Measurements from ENCODE around the gene SOHLH2. TPM values are rescaled to one million over a fixed set of nuclear protein-coding genes. Genes with fewer than 3 reads are reported as not detected.

Gene SOHLH2, protein sequence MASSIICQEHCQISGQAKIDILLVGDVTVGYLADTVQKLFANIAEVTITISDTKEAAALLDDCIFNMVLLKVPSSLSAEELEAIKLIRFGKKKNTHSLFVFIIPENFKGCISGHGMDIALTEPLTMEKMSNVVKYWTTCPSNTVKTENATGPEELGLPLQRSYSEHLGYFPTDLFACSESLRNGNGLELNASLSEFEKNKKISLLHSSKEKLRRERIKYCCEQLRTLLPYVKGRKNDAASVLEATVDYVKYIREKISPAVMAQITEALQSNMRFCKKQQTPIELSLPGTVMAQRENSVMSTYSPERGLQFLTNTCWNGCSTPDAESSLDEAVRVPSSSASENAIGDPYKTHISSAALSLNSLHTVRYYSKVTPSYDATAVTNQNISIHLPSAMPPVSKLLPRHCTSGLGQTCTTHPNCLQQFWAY
- total RNA-seq, result not detected

GRCh38 chr13:36214163-36214921 lies at the start of gene SOHLH2:
Gene SOHLH2, minus strand, starts transcription at chr13:36214556. Its CDS starts 30 bp downstream, at chr13:36214526.
- ChIA-PET CTCF (no interaction called here), POLR2A (no interaction called here)
- peaks cover 5% of the 10 kb centered on the region for H3K9me3 Mint-ChIP-seq
- DNase-seq, result no peak
- no peaks in the 10 kb centered on the region for H3K36me3 Mint-ChIP-seq (ENCODE audit: low read depth)
- no peak within 1 kb of the TSS for H3K27ac Mint-ChIP-seq
- no peaks in the 10 kb centered on the region for H3K27me3 Mint-ChIP-seq
- H3K4me1 Mint-ChIP-seq, result no peaks in the 10 kb centered on the region
- no peak within 1 kb of the TSS for H3K4me3 Mint-ChIP-seq

- Mint-ChIP-seq H3K36me3 (ENCODE audit: low read depth) (no peaks in the 10 kb centered on the region), H3K4me1 (no peaks in the 10 kb centered on the region), H3K4me3 (no peak overlapping the region), H3K27me3 (no peaks in the 10 kb centered on the region), H3K27ac (no peak overlapping the region), H3K9me3 (no peaks in the 10 kb centered on the region)
- no peak for DNase-seq
- CTCF ChIA-PET, result no interaction called here
- POLR2A ChIA-PET, result no interaction called here
These were observed 47.6 kb upstream of the SOHLH2 start for GRCh38 chr13:36261976-36262375.

- H3K4me1 Mint-ChIP-seq, result no peaks in the 10 kb centered on the region
- no peak for DNase-seq
- no peak overlapping the region for H3K4me3 Mint-ChIP-seq
- ChIA-PET POLR2A (no interaction called here), CTCF (no interaction called here)
- H3K36me3 Mint-ChIP-seq (ENCODE audit: low read depth), result no peaks in the 10 kb centered on the region
- H3K27ac Mint-ChIP-seq, result no peak overlapping the region
- H3K9me3 Mint-ChIP-seq, result no peaks in the 10 kb centered on the region
- no peaks in the 10 kb centered on the region for H3K27me3 Mint-ChIP-seq
These were observed 46.7 kb upstream of the SOHLH2 start for GRCh38 chr13:36261011-36261410.

DNA sequence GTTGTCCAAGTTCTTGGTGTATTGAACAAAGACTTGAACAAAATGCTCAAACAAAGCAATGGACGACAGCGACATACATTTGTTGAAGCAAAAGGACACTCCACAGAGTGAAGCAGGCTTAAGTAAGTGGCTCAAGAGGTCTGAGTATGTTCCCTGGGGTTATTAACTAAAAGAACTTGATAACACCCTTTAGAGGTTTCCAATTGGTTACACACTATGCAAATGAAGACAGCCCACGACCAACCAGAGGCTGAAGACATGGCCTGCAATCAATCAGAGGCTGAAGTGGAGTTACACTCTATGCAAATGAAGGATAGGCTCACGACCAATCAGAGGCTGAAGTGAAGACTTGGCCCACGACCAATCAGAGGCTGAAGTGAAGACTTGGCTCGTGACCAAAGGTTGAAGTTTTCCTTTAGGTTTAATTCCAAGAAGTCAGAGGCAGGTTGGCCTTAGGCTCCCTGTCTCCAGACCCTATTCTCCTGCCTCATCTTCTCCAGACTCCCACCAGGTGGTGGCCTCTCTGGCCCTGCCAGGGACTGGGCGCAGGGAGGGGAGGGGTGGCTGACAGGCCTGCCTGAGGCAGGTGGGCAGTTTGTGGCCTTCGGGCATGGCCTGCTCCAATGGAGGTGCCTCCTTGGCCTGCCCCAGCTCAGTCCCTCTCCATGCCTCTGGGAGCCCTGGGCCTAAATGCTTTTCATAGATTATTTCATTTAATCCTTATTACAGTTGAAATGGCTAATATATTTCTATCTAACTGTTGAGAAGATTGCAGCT lies 45.2 kb upstream of the SOHLH2 start:
- H3K9me3 Mint-ChIP-seq, result no peaks in the 10 kb centered on the region
- no peaks in the 10 kb centered on the region for H3K27me3 Mint-ChIP-seq
- ChIA-PET CTCF (no interaction called here), POLR2A (no interaction called here)
- no peaks in the 10 kb centered on the region for H3K36me3 Mint-ChIP-seq (ENCODE audit: low read depth)
- H3K4me3 Mint-ChIP-seq, result no peak overlapping the region
- H3K27ac Mint-ChIP-seq, result no peak overlapping the region
- DNase-seq, result no peak
- no peaks in the 10 kb centered on the region for H3K4me1 Mint-ChIP-seq

GRCh38 chr13:36258831-36259230 lies 44.5 kb upstream of the SOHLH2 start:
- ChIA-PET POLR2A (no interaction called here), CTCF (no interaction called here)
- Mint-ChIP-seq H3K4me3 (no peak overlapping the region), H3K36me3 (ENCODE audit: low read depth) (no peaks in the 10 kb centered on the region), H3K4me1 (no peaks in the 10 kb centered on the region), H3K27me3 (no peaks in the 10 kb centered on the region), H3K9me3 (no peaks in the 10 kb centered on the region), H3K27ac (no peak overlapping the region)
- no peak for DNase-seq

DNA sequence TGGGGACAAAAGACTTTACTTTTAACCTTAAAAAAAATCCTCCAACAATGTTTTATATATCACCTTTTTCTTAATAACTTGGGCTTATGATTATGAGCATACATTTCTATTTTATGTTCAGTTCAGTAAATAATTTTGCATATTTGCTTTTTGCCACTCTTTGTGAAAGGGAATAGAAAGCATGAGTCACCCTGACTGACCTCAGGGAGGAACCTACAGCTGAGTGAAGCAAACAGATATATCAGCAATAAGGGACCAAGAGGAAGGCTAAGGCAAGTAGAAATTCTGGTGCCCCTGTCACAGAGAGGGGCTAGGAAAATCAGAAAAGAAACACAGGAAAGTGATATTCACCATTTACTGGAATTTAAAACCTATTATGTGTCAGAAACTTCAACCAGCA lies 37.2 kb upstream of the SOHLH2 start:
- H3K9me3 Mint-ChIP-seq, result no peaks in the 10 kb centered on the region
- no peaks in the 10 kb centered on the region for H3K27me3 Mint-ChIP-seq
- H3K4me3 Mint-ChIP-seq, result no peak overlapping the region
- no peaks in the 10 kb centered on the region for H3K36me3 Mint-ChIP-seq (ENCODE audit: low read depth)
- no peak overlapping the region for H3K27ac Mint-ChIP-seq
- no peak for DNase-seq
- ChIA-PET CTCF (interaction anchor here (1.0 kb wide), 1 partner anchor 31 kb away, joined by 4 read pairs; no protein-coding TSS in a partner anchor), POLR2A (no interaction called here)
- H3K4me1 Mint-ChIP-seq, result no peaks in the 10 kb centered on the region

DNA sequence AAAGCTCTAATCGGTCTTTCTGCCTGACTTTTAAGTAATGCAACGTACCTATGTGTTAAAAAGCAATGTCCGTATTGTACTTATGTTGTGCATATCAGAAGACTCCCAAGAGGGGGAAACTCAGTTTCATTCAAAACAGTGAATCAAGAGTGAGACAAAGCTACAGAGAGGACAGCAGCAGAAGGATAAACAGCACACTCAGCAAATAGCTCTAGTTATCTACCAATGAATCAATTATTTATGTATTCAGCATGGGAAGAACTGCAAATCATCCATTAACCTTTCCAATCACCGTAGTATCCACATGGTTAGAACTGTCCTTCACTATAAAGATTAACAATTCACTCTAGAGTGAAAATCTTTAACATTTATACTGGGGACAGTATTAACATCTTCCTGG lies 36.7 kb upstream of the SOHLH2 start:
- no peak overlapping the region for H3K27ac Mint-ChIP-seq
- no peaks in the 10 kb centered on the region for H3K36me3 Mint-ChIP-seq (ENCODE audit: low read depth)
- no peaks in the 10 kb centered on the region for H3K9me3 Mint-ChIP-seq
- DNase-seq, result no peak
- CTCF ChIA-PET, result no interaction called here
- POLR2A ChIA-PET, result no interaction called here
- H3K27me3 Mint-ChIP-seq, result no peaks in the 10 kb centered on the region
- H3K4me3 Mint-ChIP-seq, result no peak overlapping the region
- no peaks in the 10 kb centered on the region for H3K4me1 Mint-ChIP-seq

- no peaks in the 10 kb centered on the region for H3K27me3 Mint-ChIP-seq
- no peak overlapping the region for H3K27ac Mint-ChIP-seq
- H3K9me3 Mint-ChIP-seq, result no peaks in the 10 kb centered on the region
- H3K4me3 Mint-ChIP-seq, result no peak overlapping the region
- no peaks in the 10 kb centered on the region for H3K36me3 Mint-ChIP-seq (ENCODE audit: low read depth)
- ChIA-PET POLR2A (no interaction called here), CTCF (no interaction called here)
- no peaks in the 10 kb centered on the region for H3K4me1 Mint-ChIP-seq
- DNase-seq, result no peak
These were observed 34.3 kb upstream of the SOHLH2 start for GRCh38 chr13:36248700-36249099.

DNA sequence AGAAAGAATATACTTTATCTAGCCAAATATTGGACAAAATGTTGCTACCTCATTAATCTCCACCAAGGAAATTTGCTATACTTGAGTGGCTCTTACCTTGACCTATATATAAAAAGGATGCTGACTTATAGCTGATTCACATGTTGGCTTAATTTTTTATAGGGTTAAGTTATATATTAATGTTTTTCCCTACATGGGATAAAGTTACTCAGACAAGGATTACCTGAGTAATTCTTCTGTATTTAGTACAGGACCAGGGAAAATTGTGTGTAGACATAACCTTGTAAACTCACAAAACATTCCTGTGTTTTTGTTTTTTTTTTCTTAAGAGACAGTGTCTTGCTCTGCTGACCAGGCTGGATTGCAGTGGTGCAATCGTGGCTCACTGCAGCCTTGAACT lies 30.6 kb upstream of the SOHLH2 start:
- Mint-ChIP-seq H3K36me3 (ENCODE audit: low read depth) (no peaks in the 10 kb centered on the region), H3K27me3 (no peaks in the 10 kb centered on the region), H3K9me3 (no peaks in the 10 kb centered on the region), H3K4me3 (no peak overlapping the region), H3K4me1 (no peaks in the 10 kb centered on the region), H3K27ac (no peak overlapping the region)
- POLR2A ChIA-PET, result no interaction called here
- DNase-seq, result no peak
- CTCF ChIA-PET, result no interaction called here

- no peaks in the 10 kb centered on the region for H3K27me3 Mint-ChIP-seq
- no peaks in the 10 kb centered on the region for H3K9me3 Mint-ChIP-seq
- ChIA-PET CTCF (no interaction called here), POLR2A (no interaction called here)
- no peak for DNase-seq
- H3K27ac Mint-ChIP-seq, result no peak overlapping the region
- H3K4me1 Mint-ChIP-seq, result no peaks in the 10 kb centered on the region
- no peak overlapping the region for H3K4me3 Mint-ChIP-seq
- H3K36me3 Mint-ChIP-seq (ENCODE audit: low read depth), result no peaks in the 10 kb centered on the region
These were observed 29.7 kb upstream of the SOHLH2 start for GRCh38 chr13:36244073-36244472.

DNA sequence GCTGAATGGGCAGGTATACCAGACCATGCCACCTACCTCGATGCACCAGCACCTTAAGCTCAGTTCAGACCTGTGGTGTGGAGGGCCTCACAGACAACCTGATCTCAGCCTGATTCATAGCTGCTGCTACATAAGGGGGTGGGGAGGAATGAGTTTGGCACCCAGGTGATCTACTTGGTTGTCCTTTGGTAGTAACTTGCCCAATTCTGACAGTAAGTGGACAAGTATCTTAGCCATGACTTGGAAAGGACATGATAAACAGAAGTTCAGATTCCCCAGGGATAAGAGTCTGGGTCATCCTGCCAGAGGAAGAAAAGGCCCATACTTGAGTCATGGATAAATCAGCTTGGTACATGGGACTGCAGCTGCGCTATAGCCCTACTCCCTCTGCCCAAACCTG lies 28.4 kb upstream of the SOHLH2 start:
- no peak overlapping the region for H3K27ac Mint-ChIP-seq
- H3K4me1 Mint-ChIP-seq, result no peaks in the 10 kb centered on the region
- POLR2A ChIA-PET, result no interaction called here

GRCh38 chr13:36231236-36231635 lies 16.9 kb upstream of the SOHLH2 start:
- no peaks in the 10 kb centered on the region for H3K4me1 Mint-ChIP-seq
- ChIA-PET CTCF (no interaction called here), POLR2A (no interaction called here)
- no peak overlapping the region for H3K4me3 Mint-ChIP-seq
- H3K36me3 Mint-ChIP-seq (ENCODE audit: low read depth), result no peaks in the 10 kb centered on the region
- no peak overlapping the region for H3K27ac Mint-ChIP-seq
- H3K27me3 Mint-ChIP-seq, result no peaks in the 10 kb centered on the region
- DNase-seq, result no peak
- H3K9me3 Mint-ChIP-seq, result no peaks in the 10 kb centered on the region

More for the DNA sequence above, 28.4 kb upstream of the SOHLH2 start:
- no peak for DNase-seq
- no peak overlapping the region for H3K4me3 Mint-ChIP-seq
- H3K36me3 Mint-ChIP-seq (ENCODE audit: low read depth), result no peaks in the 10 kb centered on the region
- no peaks in the 10 kb centered on the region for H3K9me3 Mint-ChIP-seq
- H3K27me3 Mint-ChIP-seq, result no peaks in the 10 kb centered on the region
- CTCF ChIA-PET, result no interaction called here

DNA sequence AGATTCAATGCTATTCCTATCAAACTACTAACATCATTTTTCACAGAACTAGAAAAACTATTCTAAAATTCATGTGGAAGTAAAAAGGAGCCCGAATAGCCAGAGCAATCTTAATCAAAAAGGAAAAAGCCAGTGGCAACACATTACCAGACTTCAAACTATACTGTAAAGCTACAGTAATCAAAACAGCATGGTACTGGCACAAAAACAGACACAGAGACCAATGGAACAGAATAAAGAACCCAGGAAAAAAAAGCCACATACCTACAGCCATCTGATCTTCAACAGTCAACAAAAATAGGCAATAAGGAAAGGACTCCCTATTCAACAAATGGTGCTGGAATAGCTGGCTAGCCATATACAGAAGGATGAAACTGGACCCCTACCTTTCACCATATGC lies 10.4 kb upstream of the SOHLH2 start:
- DNase-seq, result no peak
- H3K4me3 Mint-ChIP-seq, result no peak overlapping the region

More for the DNA sequence above, 10.4 kb upstream of the SOHLH2 start:
- ChIA-PET POLR2A (no interaction called here), CTCF (no interaction called here)
- Mint-ChIP-seq H3K36me3 (ENCODE audit: low read depth) (no peaks in the 10 kb centered on the region), H3K9me3 (peaks cover 4% of the 10 kb centered on the region), H3K4me1 (no peaks in the 10 kb centered on the region), H3K27ac (no peak overlapping the region), H3K27me3 (no peaks in the 10 kb centered on the region)

All from activated CD4-positive, alpha-beta memory T cell treated with anti-CD3 and anti-CD28 coated beads, Interleukin-2, amount 10 ng/mL, durations not matched to agents 7 days and 5 days (primary cell).